SK-N-SH (cell line): ENCODE results near the gene CREB5. TPM values are rescaled to one million over a fixed set of nuclear protein-coding genes. Genes with fewer than 3 reads are reported as not detected.

Source experiments
- CTCF ChIA-PET: fragments of 300-600, 350-600 bp; formaldehyde crosslinking; extraction: SDS; loops from one replicate; lab custom pipeline; 2021; lab: Yijun Ruan, JAX
- POLR2A ChIA-PET: fragments of 350-600 bp; sonication (Branson Sonifier 250); formaldehyde crosslinking; extraction: SDS; loops from one replicate; lab custom pipeline; 2020; ENCODE audit warnings: antibody characterized with exemption, inconsistent platforms; lab: Yijun Ruan, JAX
- DNase-seq: peaks from one replicate; pipeline ENCODE4 v3.0.0; 2012
- H2AFZ ChIP-seq: fragments of 200-600 bp; sonication (generic); 2 replicates; pipeline ENCODE4 v1.8.1; 2016; ENCODE audit warnings: antibody characterized with exemption, mild to moderate bottlenecking, low read depth
- H3F3A ChIP-seq: fragments of 200-600 bp; sonication (generic); replicated peaks from 2 replicates; pipeline ENCODE3; 2016; ENCODE audit warnings: antibody characterized with exemption, mild to moderate bottlenecking; ENCODE audit not compliant: insufficient read depth
- H3K27ac ChIP-seq, 2 experiments: fragments of 200-500 bp in 1 of 2; fragments of 200-600 bp in 1 of 2; sonication (Bioruptor generic) in 1 of 2; sonication (generic), shearing (Covaris generic) in 1 of 2; 2 replicates each; pipeline versions ENCODE4 v1.5.1 to v1.6.1; 2014 to 2016; ENCODE audit warnings: low read depth in 2 of 2, inconsistent platforms in 1 of 2, low read length in 1 of 2, mild to moderate bottlenecking in 1 of 2, mixed read lengths in 1 of 2
- H3K27me3 ChIP-seq: fragments of 200-600 bp; sonication (generic), shearing (Covaris generic); 2 replicates; pipeline ENCODE4 v1.6.1; 2016; ENCODE audit warnings: mixed run types; ENCODE audit not compliant: insufficient read depth
- H3K36me3 ChIP-seq, 2 experiments: fragments of 200-500 bp in 1 of 2; fragments of 200-600 bp in 1 of 2; sonication (Bioruptor generic) in 1 of 2; sonication (generic) in 1 of 2; replicated peaks in 1 of 2; 2 replicates each; pipeline versions ENCODE3 to v1.5.1; 2014 to 2016; ENCODE audit warnings: low read length in 1 of 2, mild to moderate bottlenecking in 1 of 2; ENCODE audit not compliant: insufficient read depth in 2 of 2, control insufficient read depth in 1 of 2
- H3K4me1 ChIP-seq, 2 experiments: fragments of 200-500 bp in 1 of 2; fragments of 200-600 bp in 1 of 2; sonication (Bioruptor generic) in 1 of 2; sonication (generic), shearing (Covaris generic) in 1 of 2; 2 replicates each; pipeline versions ENCODE4 v1.5.1 to v1.6.1; 2014 to 2016; ENCODE audit warnings: low read depth in 1 of 2, low read length in 1 of 2, mixed run types in 1 of 2; ENCODE audit not compliant: insufficient read depth in 2 of 2, control insufficient read depth in 1 of 2
- H3K4me2 ChIP-seq: fragments of 200-600 bp; sonication (generic), shearing (Covaris generic); 2 replicates; pipeline ENCODE4 v1.6.1; 2017; ENCODE audit warnings: mixed run types
- H3K4me3 ChIP-seq, 2 experiments: fragments of 200-500 bp in 1 of 2; fragments of 200-600 bp in 1 of 2; sonication (Bioruptor generic) in 1 of 2; sonication (generic), shearing (Covaris generic) in 1 of 2; 2 replicates each; pipeline versions ENCODE4 v1.5.1 to v1.8.1; 2014 to 2016; ENCODE audit warnings: low read depth in 2 of 2, inconsistent platforms in 1 of 2, low read length in 1 of 2, mild to moderate bottlenecking in 1 of 2, mixed read lengths in 1 of 2, moderate library complexity in 1 of 2
- H3K79me2 ChIP-seq: fragments of 200-600 bp; sonication (generic); 2 replicates; pipeline ENCODE4 v1.8.1; 2017; ENCODE audit warnings: mild to moderate bottlenecking; ENCODE audit not compliant: insufficient read depth
- H3K9ac ChIP-seq: fragments of 200-600 bp; sonication (generic); 2 replicates; pipeline ENCODE4 v1.6.1; 2017; ENCODE audit warnings: mixed run types
- H3K9me2 ChIP-seq: fragments of 200-600 bp; sonication (generic); 2 replicates; pipeline ENCODE4 v1.6.1; 2017; ENCODE audit warnings: mixed run types
- H3K9me3 ChIP-seq: fragments of 200-600 bp; sonication (generic); 2 replicates; pipeline ENCODE4 v1.6.1; 2017; ENCODE audit warnings: mixed run types, mild to moderate bottlenecking, moderate library complexity
- H4K20me1 ChIP-seq: fragments of 200-600 bp; sonication (generic); 2 replicates; pipeline ENCODE4 v1.6.1; 2017; ENCODE audit warnings: mild to moderate bottlenecking, mixed run types; ENCODE audit not compliant: insufficient read depth
- CHD2 ChIP-seq: fragments of 150-350 bp; IDR thresholded peaks from 2 replicates; pipeline ENCODE4 v1.6.1; 2018; ENCODE audit warnings: low read length; ENCODE audit not compliant: partially characterized antibody
- GABPA ChIP-seq: IDR thresholded peaks from 2 replicates; pipeline ENCODE4 v1.4.0; 2012; ENCODE audit warnings: low read depth, mild to moderate bottlenecking
- GATA2 ChIP-seq: sonication (generic); formaldehyde crosslinking; IDR thresholded peaks from 2 replicates; pipeline ENCODE4 v1.5.0; 2020; ENCODE audit warnings: mild to moderate bottlenecking, missing genetic modification reagents
- JUND ChIP-seq: IDR thresholded peaks from 2 replicates; pipeline ENCODE4 v1.4.0; 2012
- MAX ChIP-seq: IDR thresholded peaks from 2 replicates; pipeline ENCODE4 v1.4.0; 2012; ENCODE audit warnings: low read depth
- MEF2A ChIP-seq: IDR thresholded peaks from 2 replicates; pipeline ENCODE4 v1.4.0; 2012; ENCODE audit warnings: low read depth, borderline replicate concordance
- MXI1 ChIP-seq: IDR thresholded peaks from 2 replicates; pipeline ENCODE4 v1.6.1; 2012; ENCODE audit warnings: mild to moderate bottlenecking, low read depth, low read length, improper control_type of control experiment
- PBX3 ChIP-seq: IDR thresholded peaks from 2 replicates; pipeline ENCODE4; 2012
- RAD21 ChIP-seq: IDR thresholded peaks from 2 replicates; pipeline ENCODE4 v1.6.1; 2012; ENCODE audit warnings: mild to moderate bottlenecking, low read length
- REST ChIP-seq: IDR thresholded peaks from 2 replicates; pipeline ENCODE4 v1.6.1; 2012; ENCODE audit warnings: mild to moderate bottlenecking, low read depth, low read length, moderate library complexity
- SIN3A ChIP-seq: IDR thresholded peaks from 2 replicates; pipeline ENCODE4 v1.6.1; 2012; ENCODE audit warnings: low read depth, mild to moderate bottlenecking, low read length, moderate library complexity, borderline replicate concordance
- SMC3 ChIP-seq: IDR thresholded peaks from 2 replicates; pipeline ENCODE4 v1.6.1; 2012; ENCODE audit warnings: low read depth, low read length, improper control_type of control experiment
- TAF1 ChIP-seq: IDR thresholded peaks from 2 replicates; pipeline ENCODE4 v1.6.1; 2012; ENCODE audit warnings: low read depth, mild to moderate bottlenecking, low read length, moderate library complexity, borderline replicate concordance
- TEAD4 ChIP-seq: IDR thresholded peaks from 2 replicates; pipeline ENCODE4 v1.4.0; 2012; ENCODE audit warnings: mild to moderate bottlenecking, borderline replicate concordance; ENCODE audit not compliant: insufficient read depth
- ZBTB33 ChIP-seq: IDR thresholded peaks from 2 replicates; pipeline ENCODE4 v1.4.0; 2012; ENCODE audit warnings: low read depth, borderline replicate concordance
- WGBS: methylation state at CpG from one replicate; pipeline ENCODE4 v1.1.6; 2017; ENCODE audit warnings: low lambda C conversion rate; 5-methylcytosine and 5-hydroxymethylcytosine counted together
- polyA plus RNA-seq, 3 experiments: library from polyadenylated mRNA; depleted of rRNA; stranded (reverse); fragments of >200 nt; gene quantifications; 2 replicates each; pipeline ENCODE4 v1.2.3, GENCODE V29; 2012
- TF ChIP-seq, protein P1 (sequence below): fragments of 150-350 bp; IDR thresholded peaks from 2 replicates; pipeline ENCODE4 v1.6.1; 2016; ENCODE audit warnings: mild to moderate bottlenecking, low read depth, low read length
- TF ChIP-seq, protein P2 (sequence below): fragments of 150-350 bp; IDR thresholded peaks from 2 replicates; pipeline ENCODE4 v1.6.1; 2017; ENCODE audit warnings: antibody characterized with exemption, low read length, low read depth, borderline replicate concordance

The CREB5 gene
- polyA plus RNA-seq, 1 of the 3 experiments (the other 2 are of a cell fraction): 19.3 TPM

DNA sequence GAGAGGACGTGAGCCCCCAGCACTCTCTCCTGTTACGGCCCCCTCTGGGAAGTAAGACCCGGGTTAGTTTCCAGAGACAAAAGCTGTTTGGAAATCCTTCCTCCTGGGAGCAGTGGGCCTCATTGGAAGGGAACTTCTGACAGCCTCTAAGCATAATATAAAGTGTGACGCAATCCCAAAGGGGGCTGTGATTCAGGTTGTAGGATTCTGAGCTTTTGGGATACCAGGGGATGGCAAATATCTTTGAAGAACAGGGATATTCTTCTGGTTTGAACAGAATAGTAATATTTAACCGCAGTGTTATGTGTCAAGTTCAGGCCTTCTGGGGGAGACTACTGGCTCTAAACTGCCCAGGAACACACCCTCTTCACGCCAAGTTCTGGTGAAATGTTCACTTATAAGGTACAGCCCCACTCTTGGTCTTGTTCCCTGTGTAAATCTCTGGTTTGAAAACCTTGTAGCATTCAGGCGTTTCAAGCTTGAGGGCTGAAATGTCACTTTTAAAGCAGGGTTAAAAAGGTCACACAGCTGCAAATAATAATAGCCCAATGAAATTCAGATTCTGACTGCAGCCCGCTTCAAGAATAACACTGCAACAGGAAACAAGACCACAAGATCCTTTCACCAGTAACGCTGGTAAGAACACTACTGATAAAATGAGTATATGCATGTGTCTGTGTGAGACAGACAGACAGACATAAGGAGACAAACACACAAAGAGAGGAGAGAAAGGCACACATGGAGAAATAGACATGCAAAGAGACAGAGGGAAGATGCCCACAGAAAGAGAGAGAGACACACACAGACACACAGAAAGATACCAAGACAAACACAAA, 69.0 kb downstream of the CREB5 start:
- WGBS: 54% methylated on average over 9 of the region's 9 CpGs
- CTCF ChIA-PET: interaction anchor here (0.7 to 1.3 kb wide), 6 partner anchors 9 to 441 kb away, joined by 3 read pairs; no protein-coding TSS in a partner anchor
- H3K9me3 ChIP-seq: no peaks in the 10 kb centered on the region
- H4K20me1 ChIP-seq: no peaks in the 10 kb centered on the region
- no peak overlapping the region for H3K27ac ChIP-seq
- no peak overlapping the region for H3K4me2 ChIP-seq
- H3K9me2 ChIP-seq: no peaks in the 10 kb centered on the region
- no peak overlapping the region for H3K9ac ChIP-seq
- no peaks in the 10 kb centered on the region for H3K79me2 ChIP-seq
- H3K36me3 ChIP-seq: no peaks in the 10 kb centered on the region
- no peak for DNase-seq
- no peak overlapping the region for H3K4me3 ChIP-seq
- POLR2A ChIA-PET: no interaction called here
- H3K27me3 ChIP-seq: no peaks in the 10 kb centered on the region
- H3F3A ChIP-seq: peaks cover 5% of the 10 kb centered on the region
- TF ChIP-seq PBX3 (no peak), SIN3A (no peak), MXI1 (no peak), GATA2 (CRISPR knock-in tag) (no peak), JUND (no peak), MAX (no peak), CHD2 (no peak), TAF1 (no peak), GABPA (no peak)
- TF ChIP-seq, protein P1, sequence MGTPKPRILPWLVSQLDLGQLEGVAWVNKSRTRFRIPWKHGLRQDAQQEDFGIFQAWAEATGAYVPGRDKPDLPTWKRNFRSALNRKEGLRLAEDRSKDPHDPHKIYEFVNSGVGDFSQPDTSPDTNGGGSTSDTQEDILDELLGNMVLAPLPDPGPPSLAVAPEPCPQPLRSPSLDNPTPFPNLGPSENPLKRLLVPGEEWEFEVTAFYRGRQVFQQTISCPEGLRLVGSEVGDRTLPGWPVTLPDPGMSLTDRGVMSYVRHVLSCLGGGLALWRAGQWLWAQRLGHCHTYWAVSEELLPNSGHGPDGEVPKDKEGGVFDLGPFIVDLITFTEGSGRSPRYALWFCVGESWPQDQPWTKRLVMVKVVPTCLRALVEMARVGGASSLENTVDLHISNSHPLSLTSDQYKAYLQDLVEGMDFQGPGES: no peak
- H2AFZ ChIP-seq: no peak overlapping the region
- H3K4me1 ChIP-seq: peaks cover 11 to 19% of the 10 kb centered on the region in 2 experiments; a peak in 3 of 4 replicates

- H3K27me3 ChIP-seq: no peaks in the 10 kb centered on the region
- H3K4me2 ChIP-seq: no peak overlapping the region; the same call in 1 of the 2 replicates
- no peak for DNase-seq
- peaks cover 9 to 19% of the 10 kb centered on the region in 2 experiments; a peak in 3 of 4 replicates for H3K4me1 ChIP-seq
- H3K27ac ChIP-seq: no peak overlapping the region
- H4K20me1 ChIP-seq: no peaks in the 10 kb centered on the region
- H3K9me3 ChIP-seq: no peaks in the 10 kb centered on the region
- no peak overlapping the region for H3K4me3 ChIP-seq
- peaks cover 5% of the 10 kb centered on the region for H3F3A ChIP-seq
- H3K36me3 ChIP-seq: no peaks in the 10 kb centered on the region
- H3K79me2 ChIP-seq: no peaks in the 10 kb centered on the region
- no peaks in the 10 kb centered on the region for H3K9me2 ChIP-seq
- H3K9ac ChIP-seq: no peak overlapping the region
- ChIA-PET CTCF (no interaction called here), POLR2A (no interaction called here)
- WGBS: 42% methylated on average over 4 of the region's 4 CpGs
- no peak overlapping the region for H2AFZ ChIP-seq
- TF ChIP-seq MEF2A (no peak), REST (no peak), TAF1 (no peak), MXI1 (no peak), ZBTB33 (no peak), SMC3 (no peak), TEAD4 (no peak), RAD21 (no peak)
- TF ChIP-seq, protein P2, sequence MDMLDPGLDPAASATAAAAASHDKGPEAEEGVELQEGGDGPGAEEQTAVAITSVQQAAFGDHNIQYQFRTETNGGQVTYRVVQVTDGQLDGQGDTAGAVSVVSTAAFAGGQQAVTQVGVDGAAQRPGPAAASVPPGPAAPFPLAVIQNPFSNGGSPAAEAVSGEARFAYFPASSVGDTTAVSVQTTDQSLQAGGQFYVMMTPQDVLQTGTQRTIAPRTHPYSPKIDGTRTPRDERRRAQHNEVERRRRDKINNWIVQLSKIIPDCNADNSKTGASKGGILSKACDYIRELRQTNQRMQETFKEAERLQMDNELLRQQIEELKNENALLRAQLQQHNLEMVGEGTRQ: no peak
Observed at GRCh38 chr7:28483112-28483511, 70.8 kb downstream of the CREB5 start.
